NB4 (cell line): Measurements from ENCODE around the gene TNFRSF12A.

Source experiments
- CTCF ChIP-seq: IDR thresholded peaks from one replicate; pipeline ENCODE4 v1.5.1; 2012; ENCODE audit warnings: low read depth, low read length
- MAX ChIP-seq: IDR thresholded peaks from 2 replicates; pipeline ENCODE4 v1.6.1; 2011; ENCODE audit warnings: low read depth, low read length
- POLR2A ChIP-seq: IDR thresholded peaks from 2 replicates; pipeline ENCODE4 v1.6.1; 2011; ENCODE audit warnings: mild to moderate bottlenecking; ENCODE audit not compliant: insufficient read length; ENCODE audit errors: extremely low read depth

DNA sequence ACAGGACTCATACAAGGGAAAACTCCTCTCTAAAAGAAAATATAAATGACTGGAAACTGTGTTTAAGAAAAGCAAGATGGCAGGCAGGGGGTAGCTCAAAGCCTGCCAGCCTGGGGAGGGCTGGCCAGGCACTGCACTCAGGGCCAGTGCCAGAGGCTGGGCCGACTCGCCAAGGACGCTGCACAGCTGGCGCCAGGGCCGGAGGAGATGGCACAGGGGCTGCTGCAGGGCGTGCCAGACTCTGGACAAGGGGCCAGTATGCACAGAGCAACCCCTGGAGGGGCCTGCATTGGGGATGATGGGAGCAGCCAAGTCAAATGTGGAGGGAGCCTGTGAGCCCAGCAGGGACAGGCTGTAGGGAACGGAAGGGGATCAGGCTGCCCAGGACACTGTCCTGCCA lies 44.0 kb upstream of the TNFRSF12A start:
- TF ChIP-seq POLR2A = no peak
- TF ChIP-seq CTCF = no peak
- TF ChIP-seq MAX = no peak
